Neutrophil (primary cell): Measurements from ENCODE around the gene C3AR1.
"Not testable (repeated sequence)": the region's sequence is repeated elsewhere in the genome, so short reads cannot be mapped to it uniquely, and the experiment has no call there.

ENCODE experiments used
- H3K27ac ChIP-seq: fragments of 200-600 bp; sonication (generic); 2 replicates; pipeline ENCODE4 v1.5.1; 2016; ENCODE audit warnings: mild to moderate bottlenecking, moderate library complexity
- H3K27me3 ChIP-seq: fragments of 200-600 bp; sonication (generic); 2 replicates; pipeline ENCODE4 v1.6.0; 2016; ENCODE audit warnings: mild to moderate bottlenecking
- H3K36me3 ChIP-seq: fragments of 200-600 bp; sonication (generic); 2 replicates; pipeline ENCODE4 v1.5.1; 2017
- H3K4me1 ChIP-seq, 2 experiments: fragments of 200-600 bp in 1 of 2; sonication (generic) in 1 of 2; 1 replicate in 1 of 2; 2 replicates in 1 of 2; pipeline versions ENCODE4 v1.5.1 to v1.6.1; 2013 to 2016; ENCODE audit warnings: low read depth in 1 of 2, low read length in 1 of 2, mild to moderate bottlenecking in 1 of 2, moderate library complexity in 1 of 2; ENCODE audit not compliant: control insufficient read depth in 1 of 2, insufficient read depth in 1 of 2
- H3K4me3 ChIP-seq, 2 experiments: fragments of 200-600 bp in 1 of 2; sonication (generic) in 1 of 2; 1 replicate in 1 of 2; 2 replicates in 1 of 2; pipeline ENCODE4 v1.5.1; 2013 to 2016; ENCODE audit warnings: low read depth in 1 of 2, low read length in 1 of 2, mild to moderate bottlenecking in 1 of 2, moderate library complexity in 1 of 2
- H3K9me3 ChIP-seq: fragments of 200-600 bp; sonication (generic); 2 replicates; pipeline ENCODE4 v1.5.1; 2016
- CTCF ChIP-seq: fragments of 200-600 bp; sonication (generic); IDR thresholded peaks from 2 replicates; pipeline ENCODE4 v1.5.1; 2016; ENCODE audit warnings: antibody characterized with exemption

The C3AR1 gene

GRCh38 chr12:8065991-8066594 is at the start of gene C3AR1:
Gene C3AR1, minus strand, starts transcription at chr12:8066359. Its CDS starts 6,174 bp downstream, at chr12:8060185.
- Histone ChIP-seq H3K4me3 (peak within 1 kb of the TSS; percentile 43 to 44), H3K27me3 (no peaks in the 10 kb centered on the region), H3K27ac (peak within 1 kb of the TSS; percentile 91), H3K36me3 (no peaks in the 10 kb centered on the region), H3K4me1 (peaks cover 65 to 79% of the 10 kb centered on the region in 2 experiments), H3K9me3 (no peaks in the 10 kb centered on the region)
- no peak for TF ChIP-seq CTCF

- H3K4me3 ChIP-seq, H3K4me1 ChIP-seq, H3K9me3 ChIP-seq, H3K27me3 ChIP-seq, H3K27ac ChIP-seq, H3K36me3 ChIP-seq: not testable (repeated sequence)
Measured at GRCh38 chr12:8113117-8113516, 47.0 kb upstream of the C3AR1 start.

- H3K36me3 ChIP-seq = no peaks in the 10 kb centered on the region
- peaks cover 5 to 7% of the 10 kb centered on the region in 2 experiments for H3K4me1 ChIP-seq
- H3K27ac ChIP-seq = peak overlapping the region; percentile 4
- no peaks in the 10 kb centered on the region for H3K9me3 ChIP-seq
- no peaks in the 10 kb centered on the region for H3K27me3 ChIP-seq
- H3K4me3 ChIP-seq = no peak overlapping the region
- peak; percentile 97 for TF ChIP-seq CTCF
Measured at GRCh38 chr12:8108808-8109398, 42.7 kb upstream of the C3AR1 start.

- no peaks in the 10 kb centered on the region for H3K27me3 ChIP-seq
Measured at GRCh38 chr12:8099235-8099634, 33.1 kb upstream of the C3AR1 start.

GRCh38 chr12:8096281-8096915 is 30.2 kb upstream of the C3AR1 start:
- H3K27me3 ChIP-seq = no peaks in the 10 kb centered on the region
- H3K9me3 ChIP-seq = no peaks in the 10 kb centered on the region
- H3K4me1 ChIP-seq = peaks cover 25 to 30% of the 10 kb centered on the region in 2 experiments
- TF ChIP-seq CTCF = no peak
- no peak overlapping the region for H3K4me3 ChIP-seq
- H3K36me3 ChIP-seq = peaks cover 55% of the 10 kb centered on the region
- peak overlapping the region; percentile 84 for H3K27ac ChIP-seq

More at GRCh38 chr12:8099235-8099634, 33.1 kb upstream of the C3AR1 start:
- H3K27ac ChIP-seq = no peak overlapping the region
- no peak for TF ChIP-seq CTCF
- peaks cover 25 to 30% of the 10 kb centered on the region in 2 experiments for H3K4me1 ChIP-seq
- H3K36me3 ChIP-seq = peaks cover 27% of the 10 kb centered on the region
- H3K9me3 ChIP-seq = no peaks in the 10 kb centered on the region
- no peak overlapping the region for H3K4me3 ChIP-seq

GRCh38 chr12:8093291-8093690 is 27.1 kb upstream of the C3AR1 start:
- Histone ChIP-seq H3K36me3 (peaks cover 61% of the 10 kb centered on the region), H3K4me3 (no peak overlapping the region), H3K27me3 (no peaks in the 10 kb centered on the region), H3K9me3 (no peaks in the 10 kb centered on the region), H3K27ac (no peak overlapping the region), H3K4me1 (peaks cover 33 to 45% of the 10 kb centered on the region in 2 experiments)
- TF ChIP-seq CTCF = no peak
